IPS-NIHi11 (cell line): Measurements from ENCODE around the gene NR3C1.

Source experiments
- DNase-seq: peaks from one replicate; pipeline ENCODE4 v3.0.0; 2012; ENCODE audit warnings: mixed read lengths, low spot score

Gene NR3C1

DNA sequence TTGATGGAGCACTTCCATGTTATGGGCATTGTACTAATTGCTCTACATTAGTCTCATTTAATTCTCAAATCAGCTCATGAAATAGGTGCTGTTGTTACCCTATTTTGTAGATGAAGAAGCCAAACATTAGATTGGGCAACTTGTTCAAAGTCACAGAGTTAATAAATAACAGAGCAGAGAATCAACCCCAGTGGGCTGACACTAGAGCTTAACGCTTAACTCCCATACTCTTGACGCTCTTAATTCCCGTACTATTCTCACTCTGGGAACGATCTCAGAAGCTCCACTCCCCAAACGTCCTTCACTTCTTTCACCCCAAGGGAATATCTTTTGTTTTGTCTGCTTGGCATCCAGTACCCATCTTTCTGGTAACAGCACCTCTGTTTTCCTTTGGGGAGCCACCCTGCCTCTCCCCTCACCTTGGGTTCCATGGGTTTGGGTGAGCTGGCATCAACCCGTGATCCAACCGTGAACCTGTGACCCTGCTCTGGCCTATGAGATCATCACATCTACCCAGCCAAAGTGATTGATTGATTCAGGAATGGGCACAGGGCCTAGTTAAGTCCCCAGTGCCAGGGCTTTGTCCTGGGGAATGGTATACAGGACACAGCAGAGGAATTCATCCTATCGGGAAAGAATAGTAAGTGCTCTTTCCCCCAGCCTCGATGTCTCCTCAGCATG lies 169.2 kb downstream of the NR3C1 start:
- no peak for DNase-seq

DNA sequence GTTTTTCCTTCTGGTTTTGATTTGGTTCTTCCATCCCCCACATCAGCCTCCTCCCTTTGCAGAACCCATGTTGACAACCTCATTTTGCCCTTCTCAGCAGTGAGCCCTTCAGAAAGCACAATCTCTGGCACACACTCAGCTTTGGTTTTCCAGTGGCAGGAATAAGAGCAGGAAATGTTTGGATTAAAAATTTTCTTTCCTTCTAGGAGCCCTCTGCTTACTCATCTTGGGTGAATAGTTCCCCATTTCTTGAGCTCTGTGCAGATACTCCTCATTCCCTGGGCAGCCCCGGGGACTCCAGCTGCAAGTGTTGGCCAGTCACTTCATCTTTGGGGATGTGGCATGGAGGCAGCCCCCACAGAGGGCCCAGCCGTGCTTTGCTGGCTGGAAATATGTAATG lies 170.5 kb downstream of the NR3C1 start:
- no peak for DNase-seq

DNA sequence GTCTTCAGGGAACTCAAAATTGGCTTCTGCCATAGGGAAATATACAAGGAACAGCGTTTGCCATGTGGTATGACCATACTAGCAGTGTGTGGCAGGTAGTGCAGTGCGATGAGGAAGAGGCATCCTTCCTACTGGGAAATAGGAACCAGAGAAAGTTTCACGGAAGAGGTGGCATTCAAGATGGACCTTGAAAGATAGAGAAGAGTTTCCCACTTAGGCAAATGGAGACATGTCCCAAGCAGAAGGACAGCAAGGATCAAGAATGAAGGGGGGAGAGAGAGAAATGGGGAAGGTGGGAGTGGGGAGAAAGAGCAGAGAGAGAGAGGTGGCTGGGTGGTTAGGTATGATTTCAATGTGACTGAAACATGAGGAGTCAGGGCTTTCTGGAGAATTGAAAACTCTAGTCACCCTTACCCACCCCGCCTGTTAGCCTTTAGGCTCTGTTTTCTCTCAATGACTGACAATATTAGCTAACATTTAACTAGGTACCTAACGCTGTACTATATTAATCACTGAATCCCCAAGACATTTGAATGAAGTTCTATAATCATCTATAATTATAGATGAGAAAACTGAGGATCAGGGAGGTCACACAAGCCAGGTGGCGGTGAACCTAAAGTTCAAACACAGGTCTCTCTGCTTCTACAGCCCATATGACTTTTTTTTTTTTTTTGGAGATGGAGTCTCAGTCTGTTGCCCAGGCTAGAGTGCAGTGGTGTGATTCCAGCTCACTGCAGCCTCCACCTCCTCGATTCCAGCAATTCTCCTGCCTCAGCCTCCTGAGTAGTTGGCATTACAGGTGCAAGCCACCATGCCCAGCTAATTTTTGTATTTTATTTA lies 171.3 kb downstream of the NR3C1 start:
- no peak for DNase-seq

DNA sequence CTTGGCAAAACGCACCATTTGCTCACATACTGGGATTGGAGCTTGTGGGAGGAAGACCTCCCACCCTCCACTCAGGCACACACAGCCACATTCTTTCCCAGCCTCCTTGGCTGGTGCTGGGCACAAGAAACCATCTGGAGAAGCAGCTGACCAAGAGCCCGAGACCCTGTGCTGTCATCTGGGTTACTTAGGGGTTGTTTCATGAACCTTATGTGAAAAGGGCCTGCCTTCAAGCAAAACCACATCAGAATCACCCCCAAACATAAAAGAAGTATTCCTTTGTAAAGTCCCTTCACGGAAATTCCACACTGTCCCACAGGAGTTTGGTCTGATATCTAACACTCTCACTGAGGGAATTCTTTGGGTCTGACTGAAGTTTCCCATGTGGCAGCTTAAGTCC lies 172.1 kb downstream of the NR3C1 start:
- no peak for DNase-seq

DNA sequence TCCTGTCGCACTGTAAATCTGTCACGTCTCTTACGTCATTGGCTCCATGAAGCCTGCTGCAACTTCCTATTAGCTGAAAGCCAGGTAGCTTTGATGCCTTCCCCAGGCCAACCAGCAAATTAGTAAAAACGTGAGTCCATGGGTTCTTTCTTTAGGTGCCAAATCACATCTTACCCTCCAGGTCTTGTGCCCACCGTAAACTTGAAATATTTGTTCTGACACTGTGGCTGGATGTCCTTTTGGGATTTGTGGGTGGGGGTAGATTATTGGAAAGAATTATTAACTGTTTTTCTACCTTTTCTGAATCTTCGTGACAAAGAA lies 172.8 kb downstream of the NR3C1 start:
- no peak for DNase-seq

DNA sequence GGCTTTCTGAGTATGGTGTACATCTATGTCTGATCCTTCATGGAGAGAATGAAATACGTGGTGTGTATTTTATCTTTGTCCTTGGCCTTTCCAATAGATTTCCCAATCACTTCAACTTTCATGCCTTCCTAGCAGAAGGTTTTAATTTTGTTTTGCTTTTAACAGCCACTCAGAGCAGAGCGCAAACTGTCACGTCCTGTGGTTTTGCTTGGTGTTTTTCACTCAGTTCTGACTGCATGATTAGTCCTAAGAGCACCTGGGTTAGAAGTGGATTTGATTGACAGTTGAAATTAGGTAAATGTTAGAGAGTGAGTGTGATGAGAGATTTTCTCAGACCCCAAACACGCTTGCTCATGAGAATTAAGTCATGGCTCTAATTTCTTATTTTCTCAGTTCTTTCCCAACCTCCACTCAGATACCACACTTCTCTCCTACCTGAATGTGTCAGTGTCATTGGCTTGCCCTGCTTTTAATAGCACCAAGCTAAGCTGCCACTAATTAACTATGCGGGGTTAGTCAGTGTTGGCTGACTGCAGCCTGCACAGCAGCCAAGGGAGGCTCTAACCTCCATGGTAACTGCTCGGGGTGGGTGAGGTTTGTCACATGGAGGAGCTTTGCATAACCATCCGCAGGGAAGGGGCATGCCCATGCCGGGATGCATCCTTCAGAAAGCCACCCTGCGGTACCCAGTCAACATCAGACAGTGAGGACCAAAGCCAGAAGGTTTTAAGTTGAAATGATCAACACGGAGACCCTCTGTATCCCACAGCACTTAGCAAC lies 173.4 kb downstream of the NR3C1 start:
- peak; percentile 18 for DNase-seq

DNA sequence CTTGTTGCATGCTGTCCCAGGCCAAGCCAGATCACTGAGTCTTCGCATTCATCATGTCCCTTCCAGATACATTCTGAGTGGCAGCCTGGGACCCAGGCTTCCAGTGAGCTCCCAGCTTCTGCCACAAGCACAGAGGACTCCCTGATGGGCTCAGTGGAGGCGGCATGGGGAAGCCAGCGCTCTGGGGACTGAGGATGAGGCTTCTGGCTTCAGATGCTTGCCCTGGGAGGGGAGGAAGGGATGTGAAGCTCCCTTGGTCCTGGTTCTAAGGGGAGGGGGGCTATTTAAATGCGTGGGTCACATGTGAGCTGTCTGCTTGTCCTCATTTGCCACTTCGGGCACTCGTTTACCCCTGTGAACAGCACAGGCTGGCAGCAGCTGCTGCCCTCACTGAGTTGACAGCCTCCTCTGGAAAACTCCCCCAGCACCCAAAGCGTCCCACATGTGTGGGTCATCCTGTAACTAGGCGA lies 174.0 kb downstream of the NR3C1 start:
- no peak for DNase-seq

DNA sequence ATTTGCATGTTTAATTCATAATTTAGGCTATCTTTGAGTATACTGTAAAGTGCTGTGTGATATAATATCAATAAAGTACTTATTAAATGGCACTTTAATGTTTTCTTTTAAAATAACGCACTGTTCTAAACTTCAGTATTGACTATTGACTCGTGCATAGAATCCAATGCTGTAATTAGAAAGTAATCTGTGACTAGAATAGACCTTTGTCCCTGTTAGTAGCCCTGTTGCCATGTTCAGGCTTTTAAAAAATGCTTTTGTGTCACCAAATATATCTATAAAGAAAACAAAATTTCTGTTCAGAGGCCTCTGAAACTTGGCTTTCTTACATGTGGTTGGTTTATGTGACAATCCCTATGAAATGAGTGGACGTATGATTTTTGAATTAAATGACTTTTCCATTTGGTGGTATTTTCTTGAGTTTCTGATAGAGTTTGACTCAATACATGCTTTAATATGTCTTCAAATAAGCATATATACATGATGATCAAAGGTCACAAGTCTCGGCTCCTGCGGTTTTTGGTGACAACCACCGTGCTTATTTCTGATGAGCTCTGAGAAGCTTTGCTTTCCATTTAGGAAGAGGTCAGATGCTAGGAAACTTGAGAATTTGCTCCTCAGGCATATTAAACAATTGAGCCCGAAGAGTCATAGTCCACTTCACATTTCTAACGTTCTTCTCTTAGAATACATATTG lies 174.7 kb downstream of the NR3C1 start:
- no peak for DNase-seq
